Measurements from ENCODE around the gene DUSP10.

DUSP10 gene

DNA sequence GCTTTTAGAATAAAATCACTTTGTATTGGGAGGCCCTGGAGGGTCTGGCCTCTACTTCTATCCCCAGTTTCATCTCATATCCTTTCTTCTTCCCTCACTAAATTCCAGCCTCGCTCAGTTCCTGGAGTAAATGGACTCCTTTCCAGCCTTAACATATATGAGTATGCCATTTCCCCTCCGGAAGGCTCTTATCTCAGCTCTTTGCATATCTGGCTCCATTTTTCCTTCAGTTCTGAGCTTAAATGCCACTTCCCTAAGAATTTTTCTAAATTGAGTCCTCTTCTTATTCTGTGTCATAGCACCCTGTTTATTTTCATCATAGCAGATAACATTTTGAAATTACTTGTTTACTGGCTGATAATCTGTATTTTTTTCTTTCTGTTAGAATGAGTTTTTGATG, 20.2 kb upstream of the DUSP10 start:
- no peak for DNase-seq

DNA sequence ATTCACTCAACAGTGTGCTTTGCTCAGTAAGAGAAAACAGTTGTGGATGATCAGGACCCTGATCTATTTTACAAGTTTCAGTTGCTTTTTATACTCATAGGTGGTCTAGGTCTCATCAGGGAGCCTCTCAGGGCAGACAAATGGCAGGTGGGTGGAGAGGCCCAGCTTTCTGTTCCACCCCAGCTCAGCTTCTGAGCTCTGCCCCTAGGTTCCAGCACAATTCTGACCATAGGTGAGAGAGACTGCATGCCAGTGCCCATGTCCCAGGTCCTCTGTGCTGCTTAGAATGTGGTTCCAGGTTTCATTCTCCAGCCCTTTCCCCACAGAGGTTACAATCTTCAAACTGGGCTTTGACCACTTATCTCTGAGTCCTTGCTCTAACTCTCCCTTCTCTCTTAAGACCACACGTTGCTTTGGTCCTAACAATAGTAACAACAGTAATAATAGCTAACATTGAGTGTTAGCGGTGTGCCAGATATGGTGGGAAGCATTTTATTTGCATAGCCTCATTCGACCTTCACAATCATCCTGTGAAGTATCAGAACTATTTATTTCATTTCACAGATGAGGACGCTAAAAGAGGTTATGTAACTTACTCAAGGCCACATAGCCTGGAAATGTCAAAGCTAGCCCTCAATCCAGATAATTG, 19.6 kb upstream of the DUSP10 start:
- DNase-seq = no peak

DNA sequence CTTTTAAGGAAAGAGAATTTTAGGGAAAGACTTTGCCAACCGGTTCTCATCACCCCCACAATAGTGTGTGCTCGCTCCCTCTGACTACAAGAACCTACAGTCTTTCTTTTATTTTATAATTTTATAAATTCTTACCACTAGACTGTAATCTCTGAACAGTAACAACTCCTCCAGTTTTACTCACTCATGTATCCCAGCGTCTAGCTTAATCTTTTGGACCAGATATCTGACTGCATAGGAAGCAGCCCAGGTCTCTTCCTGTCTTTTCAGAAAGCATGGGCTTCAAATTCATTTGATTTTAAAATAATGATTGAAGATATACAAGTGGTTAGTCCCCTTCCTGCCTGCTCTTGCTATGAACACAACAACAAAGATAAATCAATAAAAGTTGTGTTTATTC, 19.0 kb upstream of the DUSP10 start:
- no peak for DNase-seq

DNA sequence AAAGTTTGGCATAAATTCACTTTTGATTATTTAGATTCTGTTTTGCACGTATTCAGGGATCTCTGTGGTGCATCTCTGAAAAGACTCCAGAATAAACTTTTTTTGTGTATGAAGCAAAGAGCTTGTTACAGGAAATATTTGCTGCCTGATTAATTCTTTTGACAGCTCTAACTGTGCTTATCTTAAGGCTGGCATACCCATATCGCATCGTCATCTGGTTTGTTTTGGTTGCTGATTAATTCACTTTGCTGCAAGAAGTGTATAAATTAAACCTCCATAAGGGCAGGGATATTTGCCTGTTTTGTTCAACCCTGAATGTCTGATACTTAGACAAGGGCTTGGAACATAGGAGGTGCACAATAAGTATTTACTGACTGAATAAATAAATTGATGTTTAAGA, 17.5 kb upstream of the DUSP10 start:
- no peak for DNase-seq

DNA sequence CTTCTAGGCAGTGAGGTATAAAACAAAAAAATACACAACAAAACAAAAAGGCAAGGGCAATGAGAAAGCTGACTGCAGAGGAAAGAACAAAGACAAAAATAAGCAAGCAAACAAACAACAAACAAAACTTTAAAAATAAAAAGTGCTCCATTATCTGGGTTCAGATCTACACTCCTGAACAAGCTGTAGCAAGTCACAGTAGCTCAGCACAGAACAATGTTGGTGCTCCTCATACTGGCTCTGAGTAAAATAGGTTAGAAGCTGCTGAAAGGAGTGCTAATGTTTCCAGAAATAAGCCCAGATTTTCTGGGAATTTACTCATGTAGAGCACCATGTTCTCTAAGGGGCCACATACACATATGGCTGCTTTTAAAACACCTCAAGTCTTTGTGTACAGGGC, 16.6 kb upstream of the DUSP10 start:
- no peak for DNase-seq

DNA sequence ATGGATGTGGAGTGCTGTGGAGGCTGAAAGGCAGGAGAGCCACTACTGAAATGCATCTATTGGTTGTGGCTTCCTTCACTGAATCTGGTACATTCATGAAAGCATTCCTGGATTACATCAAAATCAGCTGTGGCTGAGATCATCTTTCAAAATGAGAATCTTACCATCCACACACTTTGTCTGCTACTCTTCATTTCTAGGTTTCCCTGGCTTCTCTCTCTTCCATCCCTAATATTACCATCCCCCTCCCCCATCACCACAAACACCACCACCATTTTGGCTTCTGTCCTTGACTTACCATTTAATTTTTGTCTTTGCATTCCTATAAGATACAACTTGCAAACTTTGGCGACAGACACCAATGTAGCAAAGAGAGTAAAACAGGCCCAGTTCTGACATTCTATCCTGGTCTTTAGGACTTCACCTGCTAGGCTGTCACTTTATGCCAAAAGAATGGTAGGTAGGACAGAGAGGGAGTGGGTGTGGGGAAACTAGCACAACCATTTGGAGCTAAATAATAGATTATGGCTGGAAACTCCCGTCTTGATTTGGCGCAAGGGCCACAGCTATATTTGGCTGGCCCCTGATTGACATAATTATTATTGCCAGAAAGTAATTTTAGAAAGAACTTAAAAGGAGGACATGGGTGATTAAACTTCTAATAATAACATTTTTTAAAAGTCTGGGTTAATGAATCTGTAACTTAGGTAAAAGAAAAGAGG, 15.1 kb upstream of the DUSP10 start:
- no peak for DNase-seq

DNA sequence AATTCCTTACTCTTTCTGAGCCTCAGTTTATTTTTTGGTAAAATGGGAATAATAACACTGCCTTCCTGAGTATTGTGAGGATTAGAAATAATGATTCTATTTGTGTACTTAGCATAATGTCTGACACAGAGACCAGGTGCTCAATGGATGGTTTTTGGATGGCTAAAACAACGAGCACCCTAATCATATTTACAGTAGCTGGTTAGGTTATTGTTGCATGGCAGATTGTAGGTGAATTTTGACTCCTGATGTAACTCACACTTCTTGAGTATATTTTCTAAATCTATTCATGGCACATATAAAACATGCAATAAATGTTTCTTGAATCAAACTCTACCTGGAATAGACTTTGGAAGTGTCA, 11.9 kb upstream of the DUSP10 start:
- DNase-seq = no peak

DNA sequence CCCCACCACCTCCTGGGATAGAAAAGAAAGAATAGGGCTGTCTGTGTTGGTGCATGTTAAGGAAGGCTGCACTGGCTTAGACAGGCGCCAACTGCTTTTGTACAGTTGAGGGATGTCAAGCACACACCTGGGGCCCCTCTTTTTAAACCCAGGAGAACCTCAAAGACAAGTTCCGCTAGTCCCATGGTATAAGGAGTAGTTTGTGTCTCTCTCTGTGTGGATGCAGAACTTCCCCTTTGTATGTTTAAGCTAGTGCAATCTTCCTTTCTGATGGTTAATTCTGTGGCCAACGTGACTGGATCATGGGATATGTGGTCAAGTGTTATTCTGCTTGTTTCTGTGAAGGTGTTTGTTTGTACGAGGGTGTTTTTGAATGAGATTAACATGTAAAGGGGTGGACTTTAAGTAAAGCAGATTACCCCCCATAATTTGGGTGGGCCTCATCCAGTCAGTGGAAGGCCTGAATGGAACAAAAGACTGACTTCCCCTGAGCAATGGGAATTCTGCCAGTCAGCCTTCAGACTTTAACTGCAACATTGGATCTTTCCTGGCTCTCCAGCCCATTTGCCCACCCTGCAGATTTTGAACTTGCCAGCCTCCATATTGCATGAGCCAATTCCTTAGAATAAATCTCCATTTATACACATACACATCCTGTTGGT, 9.5 kb upstream of the DUSP10 start:
- no peak for DNase-seq

DNA sequence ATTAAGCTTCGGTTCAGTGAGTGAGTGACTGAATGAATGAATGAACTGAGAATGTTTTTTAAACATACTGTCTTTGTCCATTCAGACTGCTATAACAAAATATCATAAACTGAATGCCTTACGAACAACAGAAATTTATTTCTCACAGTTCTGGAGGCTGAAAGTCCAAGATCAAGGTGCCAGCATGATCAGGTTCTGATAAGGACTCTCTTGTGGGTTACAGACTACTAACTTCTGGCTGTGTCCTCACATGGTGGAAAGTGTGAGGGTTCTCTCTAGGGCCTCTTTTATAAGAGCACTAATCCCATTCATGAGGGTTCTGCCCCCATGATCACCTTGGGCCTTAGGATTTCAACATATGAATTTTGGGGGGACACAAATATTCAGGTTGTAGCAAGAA, 7.1 kb upstream of the DUSP10 start:
- DNase-seq = no peak

DNA sequence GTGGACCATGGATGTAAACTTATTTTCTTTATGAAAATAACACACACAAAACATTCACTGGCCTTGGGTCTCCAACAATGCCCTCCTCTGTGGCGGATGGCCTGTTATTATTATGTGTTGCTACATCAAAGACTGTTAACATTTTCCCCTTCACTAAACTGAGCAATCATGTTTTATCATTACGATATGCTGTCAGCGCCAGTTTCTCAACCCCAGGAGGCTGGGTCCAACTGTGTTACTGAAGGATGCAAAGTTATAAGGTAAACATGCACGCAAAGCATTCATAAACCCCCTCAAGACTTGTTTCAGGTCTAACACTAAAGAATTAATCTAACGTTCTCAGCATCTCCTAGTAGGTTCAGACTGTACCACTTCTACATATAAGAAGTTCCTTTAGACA, 6.0 kb upstream of the DUSP10 start:
- DNase-seq = no peak

DNA sequence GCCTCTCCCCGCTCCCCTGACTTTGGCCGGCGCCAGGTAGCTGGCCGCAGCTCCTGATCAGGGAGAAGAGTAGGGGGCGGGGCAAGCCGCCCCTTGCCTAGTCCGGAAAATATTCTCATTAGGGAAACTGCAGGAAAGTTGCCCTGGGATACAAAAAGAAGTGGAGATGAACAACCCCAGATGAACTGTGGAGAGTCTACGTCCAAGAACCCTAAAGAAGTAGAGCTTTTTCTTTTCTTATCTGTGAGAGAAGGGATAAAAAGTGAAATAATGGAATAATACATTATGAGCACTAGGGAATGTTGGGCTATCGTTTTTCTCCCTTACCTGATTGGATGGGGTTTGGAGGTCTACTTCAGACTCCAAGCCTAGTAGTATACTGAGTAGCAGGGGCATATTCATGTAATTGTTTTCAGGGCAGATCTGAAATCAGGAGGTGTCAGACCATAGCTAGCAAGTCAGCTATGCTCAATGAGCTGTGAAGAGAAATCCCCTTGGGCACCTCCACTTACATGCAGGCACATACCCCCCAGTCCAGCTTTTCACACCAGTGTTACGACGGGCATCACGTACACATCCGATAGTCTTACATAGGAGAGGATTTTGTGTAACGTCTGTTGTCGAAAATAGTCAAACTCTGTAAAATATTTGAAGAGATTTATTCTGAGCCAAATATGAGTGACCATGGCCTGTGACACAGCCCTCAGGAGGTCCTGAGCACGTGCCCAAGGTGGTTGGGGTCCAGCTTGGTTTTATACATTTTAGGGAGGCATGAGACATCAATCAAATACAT, 1.7 kb upstream of the DUSP10 start:
- DNase-seq = no peak

DNA sequence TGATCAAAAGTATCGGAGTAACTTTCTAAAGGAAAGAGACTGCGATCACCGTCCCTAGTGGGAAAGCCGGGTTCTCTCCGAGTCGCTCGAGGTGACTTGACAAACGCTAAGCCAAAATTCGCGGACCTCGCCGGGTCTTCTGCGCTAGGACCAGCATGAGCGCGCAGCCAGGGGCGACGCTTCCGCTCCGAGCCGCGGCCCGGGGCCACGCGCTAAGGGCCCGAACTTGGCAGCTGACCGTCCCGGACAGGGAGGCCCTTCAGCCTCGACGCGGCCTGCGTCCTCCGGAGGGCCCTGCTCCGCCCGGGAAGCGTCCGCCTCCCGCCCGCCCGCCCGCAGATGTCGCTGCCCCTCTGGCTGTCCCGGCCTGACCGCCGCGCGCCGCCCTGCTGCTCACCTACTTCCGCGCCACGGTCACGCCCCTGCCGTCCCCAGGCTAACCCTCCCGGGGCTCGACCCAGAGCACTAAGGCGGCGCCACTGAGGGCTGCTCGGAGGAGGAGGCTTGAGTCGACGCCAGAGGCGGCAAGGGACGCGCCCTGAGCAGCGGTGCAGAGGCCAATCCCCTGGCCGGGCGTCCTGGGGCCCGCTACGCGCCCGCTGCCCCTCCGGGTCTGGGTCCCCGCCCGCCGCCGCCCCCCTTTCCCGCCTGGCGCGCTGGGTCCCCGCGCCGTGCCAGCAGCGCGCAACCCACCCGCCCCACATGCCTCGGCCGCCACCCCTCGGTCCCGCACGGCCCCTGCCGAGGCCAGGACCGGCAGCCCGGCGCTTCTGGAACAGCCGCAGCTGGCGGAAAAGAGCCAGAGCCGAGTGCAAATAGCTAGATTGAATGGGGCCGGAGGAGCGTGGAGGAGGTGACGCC, 896 bp upstream of the DUSP10 start:
- DNase-seq = peak; percentile 61

DNA sequence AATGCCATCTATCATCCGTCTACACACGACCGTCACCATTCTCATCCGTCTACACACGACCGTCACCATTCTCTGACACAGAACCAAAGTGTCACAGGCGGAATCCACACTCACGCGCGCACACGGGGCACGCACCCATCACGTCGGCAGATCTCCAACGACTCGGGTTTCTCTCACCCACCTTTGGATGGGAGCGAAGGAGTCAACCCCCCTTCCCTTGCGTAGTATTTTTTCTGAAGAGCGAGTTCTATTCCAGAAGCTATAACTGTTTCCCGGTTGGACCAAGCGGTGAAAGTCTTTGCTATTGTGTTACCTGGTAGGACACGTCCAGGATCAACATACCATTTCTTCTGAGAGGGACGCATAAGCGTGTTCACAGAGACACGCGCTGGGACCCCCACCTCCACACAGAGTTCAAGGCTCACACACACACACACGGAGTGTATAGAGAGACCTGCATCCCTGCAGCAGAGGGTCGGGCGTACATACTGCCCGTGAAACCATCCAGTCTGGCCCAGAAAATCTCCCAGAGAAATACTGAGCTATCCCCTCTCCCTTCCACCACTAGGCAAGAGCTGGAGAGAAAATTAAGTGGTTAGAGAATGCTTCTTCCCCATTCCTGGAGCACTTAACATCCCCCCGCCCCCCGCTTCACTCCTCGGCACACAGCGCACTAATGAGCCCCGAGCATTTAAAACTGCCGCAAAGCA, 741 bp downstream of the DUSP10 start:
- DNase-seq = no peak

DNA sequence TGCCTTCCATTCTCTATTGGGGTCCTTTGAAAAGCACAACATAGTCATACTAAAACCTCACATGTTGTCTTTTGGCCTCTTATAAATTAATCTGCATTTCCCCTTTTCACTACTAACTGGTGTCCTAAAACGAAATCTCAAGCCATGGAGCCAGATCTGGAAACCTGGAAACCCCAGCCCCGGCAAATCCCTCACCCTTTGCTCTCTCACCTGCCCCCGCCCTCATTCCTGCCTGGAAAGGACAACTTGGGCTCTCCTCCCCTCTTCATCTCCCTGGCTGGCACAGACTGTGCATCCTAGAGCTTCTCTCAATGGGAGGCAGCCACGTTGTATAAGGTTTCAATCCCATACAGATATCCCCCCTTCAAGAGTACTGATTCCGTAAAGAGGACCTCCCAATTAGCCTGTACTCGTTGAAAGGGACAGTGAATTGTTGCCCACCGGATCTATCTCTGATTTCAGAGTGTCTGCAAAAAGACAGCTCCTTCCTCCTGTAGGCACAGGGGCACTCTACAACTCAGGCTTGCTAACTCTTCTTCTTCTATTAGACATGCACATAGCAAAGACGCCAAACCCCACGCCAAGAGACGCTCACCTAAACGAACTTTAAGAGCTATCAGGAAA, 1.4 kb downstream of the DUSP10 start:
- DNase-seq = no peak

DNA sequence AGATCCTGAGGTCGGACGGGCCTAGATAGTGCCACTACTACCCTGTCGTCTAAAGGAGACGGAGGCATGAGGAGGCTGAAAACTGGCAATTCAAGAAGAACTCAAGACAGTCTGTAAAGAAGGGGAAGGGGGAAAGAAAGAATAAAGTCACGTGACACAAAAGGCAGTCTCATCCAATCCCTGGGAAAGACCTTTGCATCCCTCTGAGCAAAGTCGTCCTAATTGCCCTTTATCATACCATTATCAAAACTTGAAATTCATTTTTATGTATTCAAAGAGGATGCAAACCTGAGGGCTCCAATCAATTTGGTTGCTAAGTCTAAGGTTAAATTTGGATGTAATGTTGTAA, 2.2 kb downstream of the DUSP10 start:
- no peak for DNase-seq

DNA sequence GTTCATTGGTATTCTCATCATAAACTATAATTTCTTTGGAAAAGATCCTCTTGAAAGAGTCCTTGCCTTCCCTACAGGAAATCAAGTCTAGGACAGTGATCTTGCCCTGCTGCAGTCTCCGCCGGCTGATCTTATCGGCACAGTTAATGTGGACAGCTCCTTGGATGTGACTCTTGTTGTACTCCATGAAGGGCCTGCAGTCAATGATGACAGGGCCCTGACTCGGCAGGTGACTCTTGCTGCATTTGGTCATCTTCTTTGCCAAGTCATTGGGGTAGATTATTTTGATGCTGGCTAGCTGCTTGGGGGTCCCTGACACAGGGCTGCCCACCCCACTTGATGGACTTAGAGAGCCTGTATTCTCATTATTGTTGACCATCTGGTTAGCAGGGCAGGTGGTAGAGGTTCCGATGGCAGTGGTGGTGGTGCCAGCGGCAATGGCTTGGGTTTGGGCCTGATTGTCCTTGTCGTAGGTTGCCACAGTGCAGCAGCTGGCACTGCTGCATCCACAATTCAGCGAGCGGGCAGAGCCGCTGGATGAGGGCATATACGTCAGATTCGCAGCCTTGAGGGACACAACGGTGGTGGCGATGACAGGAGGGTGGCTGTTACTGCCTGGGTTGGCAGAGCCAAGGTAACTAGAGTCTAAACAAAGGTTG, 2.7 kb downstream of the DUSP10 start:
- no peak for DNase-seq

DNA sequence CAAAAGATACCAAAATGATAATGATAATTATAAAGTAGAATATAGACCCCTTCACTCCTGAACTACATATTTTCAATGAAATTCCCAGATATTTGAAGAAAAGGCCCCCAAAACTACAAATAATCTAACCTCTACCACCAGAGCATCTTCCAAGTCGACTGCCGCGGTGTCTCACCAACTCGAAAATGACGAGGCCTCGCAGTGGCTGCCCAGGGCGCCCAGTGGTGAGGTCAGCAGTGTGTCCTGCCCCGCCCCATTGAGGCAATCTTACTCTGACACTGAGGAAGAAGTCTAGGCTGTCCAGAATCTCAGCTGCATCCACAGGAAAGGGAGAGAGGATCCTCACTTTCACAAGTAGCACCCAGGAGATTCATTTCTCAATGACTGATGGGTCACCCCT, 5.2 kb downstream of the DUSP10 start:
- no peak for DNase-seq

DNA sequence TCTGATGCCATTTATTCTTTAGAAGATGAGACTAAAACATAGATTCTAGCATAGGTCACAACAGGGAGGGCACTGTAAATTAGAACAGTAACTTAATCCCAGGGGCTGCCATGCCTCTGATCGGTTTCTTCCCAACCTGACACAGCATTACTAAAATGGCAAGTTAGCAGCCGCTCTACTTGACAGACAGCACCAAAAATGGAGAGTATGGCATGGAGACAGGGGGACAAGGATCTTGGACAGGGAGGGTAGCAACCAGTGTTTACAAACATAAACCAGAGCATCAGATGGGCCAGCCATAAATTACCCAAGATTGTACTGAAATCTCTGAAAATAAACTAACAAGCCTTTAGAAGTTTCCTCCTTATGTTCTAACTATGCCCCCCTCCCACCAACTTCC, 5.9 kb downstream of the DUSP10 start:
- no peak for DNase-seq

DNA sequence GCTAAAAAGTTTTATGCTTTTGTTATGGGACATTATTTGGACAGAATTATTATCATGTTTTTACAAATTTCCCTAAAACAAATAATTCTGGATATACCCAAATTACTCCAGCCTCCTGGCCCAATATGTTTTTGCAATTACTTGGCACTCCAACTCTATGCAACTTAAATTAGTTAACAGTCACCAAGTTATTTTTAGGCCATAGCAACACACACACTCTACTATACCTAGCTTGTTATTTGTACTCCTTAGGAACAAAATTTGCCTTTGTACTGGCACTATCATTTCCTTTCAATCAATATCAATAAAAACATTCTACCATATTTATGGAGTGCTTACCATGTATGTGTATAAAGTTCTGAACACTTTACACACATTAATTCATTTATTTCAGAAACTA, 7.7 kb downstream of the DUSP10 start:
- no peak for DNase-seq

DNA sequence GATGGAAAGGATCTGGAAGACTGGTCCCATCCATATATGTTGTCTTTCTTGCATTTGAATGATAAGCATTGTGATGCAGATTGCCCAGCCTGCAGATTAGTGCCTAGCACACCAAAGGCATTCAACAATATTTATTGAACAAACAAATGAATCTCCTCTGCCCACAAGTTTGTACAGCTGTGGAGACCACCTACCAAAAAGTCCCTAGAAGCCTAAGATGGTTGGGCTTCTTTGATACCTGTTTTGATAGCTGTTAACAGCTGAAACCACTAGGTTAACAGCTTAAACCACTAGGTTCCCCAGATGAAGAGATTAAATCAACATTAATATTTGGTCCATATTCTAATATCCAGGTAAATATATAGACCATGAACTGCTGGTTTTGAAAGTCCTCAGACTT, 9.8 kb downstream of the DUSP10 start:
- no peak for DNase-seq

DNA sequence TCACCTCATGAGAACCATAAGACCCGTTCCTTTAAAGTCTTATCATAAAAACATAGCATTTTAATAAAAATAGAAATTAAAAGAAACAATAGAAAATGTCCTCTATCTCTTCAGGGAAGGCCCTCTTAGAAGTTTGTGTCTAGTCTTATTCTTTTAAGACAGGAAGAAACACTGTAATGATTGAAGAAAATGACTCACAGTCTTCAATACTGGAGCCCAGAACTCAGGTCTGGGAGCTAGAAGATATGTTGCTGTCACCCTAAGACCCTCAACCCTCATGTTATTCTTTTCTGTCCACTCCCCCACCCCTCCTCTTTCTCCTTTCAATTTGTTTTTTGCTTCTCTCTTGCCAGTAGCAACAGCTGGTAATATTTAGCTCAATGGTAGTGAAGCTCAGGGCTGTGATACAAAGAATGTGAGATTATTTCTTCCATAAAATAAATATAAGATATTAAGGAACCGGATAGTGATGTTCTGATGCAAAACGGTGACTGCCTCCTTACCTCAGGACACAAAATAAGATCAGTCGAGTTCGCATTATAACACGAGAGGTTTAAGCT, 12.0 kb downstream of the DUSP10 start:
- no peak for DNase-seq

All from activated CD4-positive, alpha-beta T cell treated with anti-CD3 and anti-CD28 coated beads for 1 hour (primary cell).